Measurements from ENCODE around the gene SLC6A6.

- TF ChIP-seq CTCF (IDR thresholded peaks at IDR 0.05; ENCODE audit: insufficient read depth, low read depth, low read length) (no peak), EZH2 (IDR thresholded peaks at IDR 0.05; ENCODE audit: insufficient read depth, low read length) (no peak)
These were observed 115.4 kb downstream of the SLC6A6 start for GRCh38 chr3:14517601-14518431.

Measured in astrocyte (in vitro differentiated cells and primary cell).